HUES6 (cell line): ENCODE results near the gene PPP1R12B.
"Not testable (repeated sequence)": the region's sequence is repeated elsewhere in the genome, so short reads cannot be mapped to it uniquely, and the experiment has no call there.

Source experiments
- H3K27ac ChIP-seq: 2 replicates; pipeline ENCODE4 v1.7.0; 2013; ENCODE audit warnings: low read depth, mild to moderate bottlenecking, low read length, inconsistent platforms
- H3K27me3 ChIP-seq: 2 replicates; pipeline ENCODE4 v1.6.1; 2013; ENCODE audit warnings: low read length; ENCODE audit not compliant: control insufficient read depth, insufficient read depth
- H3K36me3 ChIP-seq: 2 replicates; pipeline ENCODE4 v1.6.1; 2013; ENCODE audit warnings: low read length; ENCODE audit not compliant: control insufficient read depth, insufficient read depth
- H3K4me1 ChIP-seq: 2 replicates; pipeline ENCODE4 v1.6.1; 2013; ENCODE audit warnings: low read length; ENCODE audit not compliant: control insufficient read depth, insufficient read depth
- H3K4me3 ChIP-seq: 2 replicates; pipeline ENCODE4 v1.5.1; 2013; ENCODE audit warnings: low read depth, low read length
- H3K9ac ChIP-seq: one replicate; pipeline ENCODE4 v1.6.1; 2013; ENCODE audit warnings: mild to moderate bottlenecking, low read length
- H3K9me3 ChIP-seq: 2 replicates; pipeline ENCODE4 v1.6.1; 2013; ENCODE audit warnings: low read depth, low read length; ENCODE audit not compliant: control insufficient read depth, insufficient read depth

Gene PPP1R12B

GRCh38 chr1:202520129-202520856 is 171.8 kb downstream of the PPP1R12B start:
- H3K27me3 ChIP-seq, H3K4me3 ChIP-seq, H3K9ac ChIP-seq, H3K4me1 ChIP-seq, H3K36me3 ChIP-seq, H3K9me3 ChIP-seq, H3K27ac ChIP-seq: not testable (repeated sequence)

GRCh38 chr1:202520857-202521216 is 172.3 kb downstream of the PPP1R12B start:
- H3K27ac ChIP-seq, H3K9ac ChIP-seq, H3K27me3 ChIP-seq, H3K4me3 ChIP-seq, H3K4me1 ChIP-seq, H3K9me3 ChIP-seq, H3K36me3 ChIP-seq: not testable (repeated sequence)

GRCh38 chr1:202521484-202521883 is 173.0 kb downstream of the PPP1R12B start:
- not testable (repeated sequence) for H3K4me3 ChIP-seq, H3K36me3 ChIP-seq, H3K27ac ChIP-seq, H3K4me1 ChIP-seq, H3K9me3 ChIP-seq, H3K9ac ChIP-seq, H3K27me3 ChIP-seq

GRCh38 chr1:202521886-202522285 is 173.4 kb downstream of the PPP1R12B start:
- Histone ChIP-seq H3K27me3 (no peaks in the 10 kb centered on the region), H3K4me1 (no peaks in the 10 kb centered on the region), H3K27ac (no peak overlapping the region), H3K9me3 (no peaks in the 10 kb centered on the region), H3K9ac (no peak overlapping the region), H3K36me3 (no peaks in the 10 kb centered on the region), H3K4me3 (no peak overlapping the region)

GRCh38 chr1:202526056-202526455 is 177.6 kb downstream of the PPP1R12B start:
- not testable (repeated sequence) for H3K9ac ChIP-seq, H3K4me3 ChIP-seq, H3K9me3 ChIP-seq, H3K4me1 ChIP-seq, H3K27me3 ChIP-seq, H3K36me3 ChIP-seq, H3K27ac ChIP-seq

- not testable (repeated sequence) for H3K27ac ChIP-seq, H3K4me3 ChIP-seq, H3K9me3 ChIP-seq, H3K27me3 ChIP-seq, H3K36me3 ChIP-seq, H3K4me1 ChIP-seq, H3K9ac ChIP-seq
Observed at GRCh38 chr1:202528096-202528722, 179.7 kb downstream of the PPP1R12B start.

GRCh38 chr1:202530686-202531085 is 182.2 kb downstream of the PPP1R12B start:
- not testable (repeated sequence) for H3K27me3 ChIP-seq, H3K9me3 ChIP-seq, H3K36me3 ChIP-seq, H3K4me1 ChIP-seq, H3K27ac ChIP-seq, H3K9ac ChIP-seq, H3K4me3 ChIP-seq

- no peak overlapping the region for H3K9ac ChIP-seq
- H3K27ac ChIP-seq, result no peak overlapping the region
- no peaks in the 10 kb centered on the region for H3K27me3 ChIP-seq
- no peak overlapping the region for H3K4me3 ChIP-seq
- H3K9me3 ChIP-seq, result no peaks in the 10 kb centered on the region
- H3K4me1 ChIP-seq, result peaks cover 4% of the 10 kb centered on the region; the same call in 1 of the 2 replicates
- no peaks in the 10 kb centered on the region for H3K36me3 ChIP-seq
Observed at GRCh38 chr1:202531472-202531811, 182.9 kb downstream of the PPP1R12B start.

- H3K36me3 ChIP-seq, H3K4me1 ChIP-seq, H3K9ac ChIP-seq, H3K27me3 ChIP-seq, H3K4me3 ChIP-seq, H3K9me3 ChIP-seq, H3K27ac ChIP-seq: not testable (repeated sequence)
Observed at GRCh38 chr1:202531812-202532616, 183.5 kb downstream of the PPP1R12B start.

GRCh38 chr1:202539166-202539574 is 190.7 kb downstream of the PPP1R12B start:
- peaks cover 20% of the 10 kb centered on the region for H3K4me1 ChIP-seq
- not testable (repeated sequence) for H3K27ac ChIP-seq, H3K9me3 ChIP-seq, H3K4me3 ChIP-seq, H3K36me3 ChIP-seq, H3K27me3 ChIP-seq, H3K9ac ChIP-seq

GRCh38 chr1:202539583-202539982 is 191.1 kb downstream of the PPP1R12B start:
- H3K9ac ChIP-seq, H3K4me3 ChIP-seq, H3K27me3 ChIP-seq, H3K27ac ChIP-seq, H3K36me3 ChIP-seq, H3K9me3 ChIP-seq: not testable (repeated sequence)
- peaks cover 20% of the 10 kb centered on the region for H3K4me1 ChIP-seq
